ENCODE measurements around the gene HSD11B1.
A peak's percentile ranks its signal among the peaks of the same experiment; 100 is the strongest.

Gene HSD11B1

GRCh38 chr1:209704584-209704983, at the start of gene HSD11B1:
Gene HSD11B1, plus strand, starts transcription at chr1:209704846. Its CDS starts 97 bp downstream, at chr1:209704943.
- DNase-seq (ENCODE audit: low read depth) = no peak

GRCh38 chr1:209655411-209656231, 49.0 kb upstream of the HSD11B1 start:
- no peak for DNase-seq (ENCODE audit: low read depth)

GRCh38 chr1:209657140-209657879, 47.3 kb upstream of the HSD11B1 start:
- no peak for DNase-seq (ENCODE audit: low read depth)

- DNase-seq (ENCODE audit: low read depth) = no peak
Measured at GRCh38 chr1:209657918-209658317, 46.7 kb upstream of the HSD11B1 start.

DNA sequence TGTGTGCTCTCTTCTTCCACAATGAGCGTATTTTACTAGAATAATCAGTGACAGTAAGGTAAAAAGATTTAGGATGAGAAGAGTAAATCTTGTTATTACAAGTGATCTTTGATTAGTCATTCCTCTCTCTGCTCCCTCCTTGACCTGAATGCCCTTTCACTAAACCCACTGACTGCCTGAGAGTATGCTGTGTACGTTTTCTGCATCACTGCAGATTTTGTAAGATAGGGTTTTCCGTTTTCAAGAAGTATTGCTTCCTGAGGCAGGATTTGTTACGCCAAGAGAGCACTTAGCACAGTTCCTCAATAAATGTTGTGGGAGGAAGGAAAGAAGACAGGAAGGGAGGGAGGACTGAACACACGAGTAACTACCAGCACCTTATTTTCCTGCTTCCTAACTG, 44.7 kb upstream of the HSD11B1 start:
- no peak for DNase-seq (ENCODE audit: low read depth)

DNA sequence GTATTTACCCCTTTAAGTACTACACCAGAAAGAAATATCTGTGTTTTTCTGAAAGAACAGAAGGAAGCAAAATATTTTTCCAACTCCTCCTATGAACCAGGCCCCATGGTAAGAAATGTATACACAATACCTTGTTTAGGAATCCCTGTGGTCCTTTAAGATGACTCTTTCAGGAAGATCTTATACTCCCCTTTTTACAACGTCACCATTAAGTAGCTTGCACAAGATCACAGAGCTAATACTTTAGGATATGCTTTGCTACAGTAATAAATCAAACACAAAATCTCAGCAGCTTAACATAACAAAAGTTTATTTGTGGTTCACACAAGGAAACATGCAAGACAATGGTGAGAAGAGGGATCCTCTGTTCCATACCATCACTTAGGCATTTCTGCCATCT, 43.6 kb upstream of the HSD11B1 start:
- no peak for DNase-seq (ENCODE audit: low read depth)

GRCh38 chr1:209662879-209663327, 41.7 kb upstream of the HSD11B1 start:
- no peak for DNase-seq (ENCODE audit: low read depth)

DNA sequence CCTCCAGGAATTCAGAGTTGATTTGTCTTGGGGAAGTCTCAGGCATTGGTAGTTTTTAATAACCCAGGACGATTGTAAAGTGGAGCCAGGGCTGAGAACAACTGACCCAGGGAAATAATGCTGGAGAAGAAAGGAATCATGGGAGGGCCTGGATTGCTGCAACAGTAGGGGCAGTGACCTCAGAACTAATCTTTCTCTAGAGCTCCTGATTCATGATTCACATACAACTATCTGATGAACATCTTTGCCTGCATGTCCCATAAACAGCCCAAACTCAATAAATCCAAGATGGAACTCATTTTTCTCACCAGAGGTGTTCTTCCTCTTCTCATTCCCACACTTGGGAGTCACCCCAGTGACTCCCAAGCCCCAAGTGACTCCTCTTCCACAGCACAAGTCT, 37.5 kb upstream of the HSD11B1 start:
- no peak for DNase-seq (ENCODE audit: low read depth)

- DNase-seq (ENCODE audit: low read depth) = no peak
Measured at GRCh38 chr1:209667708-209668107, 36.9 kb upstream of the HSD11B1 start.

GRCh38 chr1:209670441-209671082, 34.1 kb upstream of the HSD11B1 start:
- DNase-seq (ENCODE audit: low read depth) = no peak

GRCh38 chr1:209672705-209673630, 31.7 kb upstream of the HSD11B1 start:
- peak; percentile 25 for DNase-seq (ENCODE audit: low read depth)

GRCh38 chr1:209673631-209674417, 30.8 kb upstream of the HSD11B1 start:
- DNase-seq (ENCODE audit: low read depth) = no peak

DNA sequence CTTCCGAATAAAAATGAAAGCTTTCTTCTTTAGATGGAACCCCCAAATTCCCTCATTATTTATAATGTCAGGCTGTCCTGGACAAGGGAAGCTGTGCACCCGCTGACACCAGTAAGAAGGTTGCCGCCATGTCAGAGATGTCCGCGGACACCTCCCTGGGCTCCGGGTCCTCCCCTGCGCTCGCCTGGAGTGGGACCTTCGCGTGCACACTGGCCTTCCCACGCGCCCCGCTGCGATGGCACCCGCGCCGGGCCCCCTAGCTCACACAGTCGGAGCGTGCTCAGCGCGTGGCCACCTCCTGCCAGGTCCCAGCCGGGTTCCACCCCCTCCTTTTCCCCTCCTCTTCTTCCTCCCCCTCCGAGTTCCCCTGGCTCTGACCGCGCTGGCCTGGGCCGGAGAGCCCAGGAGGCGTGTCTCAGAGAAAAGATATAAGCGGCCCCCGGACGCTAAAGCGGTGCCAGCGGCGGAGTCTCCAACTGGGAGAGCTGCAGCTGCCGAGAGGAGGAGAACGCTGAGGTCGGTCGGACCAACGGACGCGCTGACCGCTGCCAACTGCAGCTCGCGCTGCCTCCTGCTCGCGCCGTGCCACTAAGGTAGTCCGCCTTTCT, 29.6 kb upstream of the HSD11B1 start, which contains the start of gene G0S2:
Gene G0S2, plus strand, starts transcription at position 456 of the 608 bp plus-strand sequence. CDS start 273 bp downstream, outside the sequence.
- DNase-seq (ENCODE audit: low read depth) = no peak

DNA sequence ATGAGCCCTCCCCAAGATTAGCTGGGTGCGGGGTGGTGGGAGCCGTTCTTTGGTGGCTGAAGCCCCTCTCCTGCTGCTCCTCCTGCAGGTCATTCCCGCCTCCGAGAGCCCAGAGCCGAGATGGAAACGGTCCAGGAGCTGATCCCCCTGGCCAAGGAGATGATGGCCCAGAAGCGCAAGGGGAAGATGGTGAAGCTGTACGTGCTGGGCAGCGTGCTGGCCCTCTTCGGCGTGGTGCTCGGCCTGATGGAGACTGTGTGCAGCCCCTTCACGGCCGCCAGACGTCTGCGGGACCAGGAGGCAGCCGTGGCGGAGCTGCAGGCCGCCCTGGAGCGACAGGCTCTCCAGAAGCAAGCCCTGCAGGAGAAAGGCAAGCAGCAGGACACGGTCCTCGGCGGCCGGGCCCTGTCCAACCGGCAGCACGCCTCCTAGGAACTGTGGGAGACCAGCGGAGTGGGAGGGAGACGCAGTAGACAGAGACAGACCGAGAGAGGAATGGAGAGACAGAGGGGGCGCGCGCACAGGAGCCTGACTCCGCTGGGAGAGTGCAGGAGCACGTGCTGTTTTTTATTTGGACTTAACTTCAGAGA, 29.0 kb upstream of the HSD11B1 start:
- DNase-seq (ENCODE audit: low read depth) = no peak

- DNase-seq (ENCODE audit: low read depth) = no peak
Measured at GRCh38 chr1:209678981-209679539, 25.6 kb upstream of the HSD11B1 start.

DNA sequence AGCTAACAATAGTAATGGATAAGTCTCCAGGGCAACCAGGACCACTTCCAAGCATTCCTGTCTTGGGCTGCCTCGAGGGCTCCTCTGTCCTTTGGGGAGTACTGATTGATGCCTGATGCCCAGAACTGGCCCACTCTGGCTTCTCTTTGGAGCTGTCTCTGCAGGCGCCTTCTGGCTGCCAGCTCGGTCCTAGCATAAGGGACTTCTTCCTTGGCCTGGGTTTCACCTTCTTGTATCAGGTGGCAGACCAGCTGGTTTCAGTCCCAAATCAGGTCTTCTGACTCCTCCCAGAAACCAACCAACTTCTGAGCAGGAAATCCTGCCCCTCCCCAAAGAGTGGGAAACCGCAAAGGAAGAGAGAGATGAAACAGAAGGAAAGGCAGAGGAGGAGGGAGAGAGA, 18.8 kb upstream of the HSD11B1 start:
- DNase-seq (ENCODE audit: low read depth) = no peak

GRCh38 chr1:209686322-209686721, 18.3 kb upstream of the HSD11B1 start:
- DNase-seq (ENCODE audit: low read depth) = no peak

DNA sequence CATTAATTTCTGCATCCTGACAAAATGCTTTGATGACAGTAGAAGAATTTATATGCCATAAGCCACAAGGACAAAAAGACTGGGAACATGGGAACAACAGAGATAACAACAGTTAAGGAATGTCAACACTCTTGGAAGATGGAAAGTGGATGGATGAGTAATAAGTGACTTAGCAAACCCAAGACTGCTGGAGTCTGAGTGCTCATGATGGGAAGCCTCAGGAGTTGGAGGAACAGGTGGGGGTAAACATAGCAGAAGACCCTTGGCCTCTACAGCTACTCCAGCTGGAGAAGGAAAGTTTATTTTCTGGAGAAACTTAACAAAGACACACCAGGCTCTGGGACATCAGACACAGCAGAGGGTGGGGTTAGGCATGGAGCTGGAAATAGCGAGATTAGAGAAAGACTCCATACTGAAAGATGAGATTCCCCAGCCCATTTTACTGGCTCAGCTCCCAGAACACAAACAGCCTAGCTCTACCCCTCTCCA, 15.9 kb upstream of the HSD11B1 start:
- DNase-seq (ENCODE audit: low read depth) = no peak

DNA sequence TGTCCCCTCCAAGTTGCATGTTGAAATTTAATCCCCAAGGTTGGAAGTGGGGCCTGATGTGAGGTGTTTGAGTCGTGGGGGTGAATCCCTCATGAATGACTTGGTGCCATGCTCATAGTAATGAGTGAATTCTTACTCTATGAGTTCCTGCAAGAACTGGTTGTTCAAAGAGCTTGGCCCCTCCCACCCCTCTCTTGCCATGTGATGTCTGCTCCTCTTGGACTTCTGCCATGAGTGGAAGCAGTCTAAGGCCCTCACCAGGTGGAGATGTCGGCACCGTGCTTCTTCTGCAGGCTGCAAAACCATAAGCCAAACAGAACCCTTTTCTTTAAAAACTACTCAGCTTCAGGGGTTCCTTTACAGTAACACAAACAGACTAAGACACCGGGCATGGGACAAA, 15.2 kb upstream of the HSD11B1 start:
- DNase-seq (ENCODE audit: low read depth) = no peak

Measured in activated T-cell treated with anti-CD3 and anti-CD28 coated beads for 24 hours (primary cell).